ENCODE measurements around the gene TRPM3. TPM values are rescaled to one million over a fixed set of nuclear protein-coding genes. Genes with fewer than 3 reads are reported as not detected.

Gene TRPM3
- total RNA-seq, 1 experiment from 2014 or later: not detected

- BruUV-seq (replicated peaks): no TSS peak
- Mint-ChIP-seq H3K4me1 (ENCODE audit: low read depth, unreplicated experiment) (no peaks in the 10 kb centered on the region), H3K9me3 (ENCODE audit: low read depth, unreplicated experiment) (no peaks in the 10 kb centered on the region), H3K27ac (ENCODE audit: unreplicated experiment) (no peak overlapping the region), H3K27me3 (ENCODE audit: unreplicated experiment) (peaks cover 48% of the 10 kb centered on the region), H3K4me3 (ENCODE audit: low read depth, unreplicated experiment) (no peak overlapping the region), H3K36me3 (ENCODE audit: insufficient read depth, unreplicated experiment) (no peaks in the 10 kb centered on the region)
- TF ChIP-seq CTCF (IDR thresholded peaks at IDR 0.05; ENCODE audit: unreplicated experiment): no peak
- DNase-seq: no peak
- CTCF ChIA-PET: no interaction called here
- intact Hi-C loops (cut with micrococcal nuclease; ENCODE audit: unreplicated experiment): no loop called here
Observed at GRCh38 chr9:71076096-71076495, 45.3 kb downstream of the TRPM3 start.

GRCh38 chr9:71073494-71073893 lies 47.9 kb downstream of the TRPM3 start:
- H3K27ac Mint-ChIP-seq (ENCODE audit: unreplicated experiment): no peak overlapping the region
- CTCF ChIA-PET: no interaction called here

GRCh38 chr9:71072587-71072986 lies 48.8 kb downstream of the TRPM3 start:
- BruUV-seq (replicated peaks): no TSS peak
- CTCF ChIA-PET: no interaction called here
- Mint-ChIP-seq H3K27ac (ENCODE audit: unreplicated experiment) (no peak overlapping the region), H3K36me3 (ENCODE audit: insufficient read depth, unreplicated experiment) (no peaks in the 10 kb centered on the region), H3K27me3 (ENCODE audit: unreplicated experiment) (peaks cover 42% of the 10 kb centered on the region), H3K4me1 (ENCODE audit: low read depth, unreplicated experiment) (no peaks in the 10 kb centered on the region), H3K9me3 (ENCODE audit: low read depth, unreplicated experiment) (no peaks in the 10 kb centered on the region), H3K4me3 (ENCODE audit: low read depth, unreplicated experiment) (no peak overlapping the region)
- no peak for DNase-seq
- intact Hi-C loops (cut with micrococcal nuclease; ENCODE audit: unreplicated experiment): no loop called here
- no peak for TF ChIP-seq CTCF (IDR thresholded peaks at IDR 0.05; ENCODE audit: unreplicated experiment)

More at GRCh38 chr9:71073494-71073893, 47.9 kb downstream of the TRPM3 start:
- TF ChIP-seq CTCF (IDR thresholded peaks at IDR 0.05; ENCODE audit: unreplicated experiment): no peak
- Mint-ChIP-seq H3K9me3 (ENCODE audit: low read depth, unreplicated experiment) (no peaks in the 10 kb centered on the region), H3K36me3 (ENCODE audit: insufficient read depth, unreplicated experiment) (no peaks in the 10 kb centered on the region), H3K4me3 (ENCODE audit: low read depth, unreplicated experiment) (no peak overlapping the region), H3K27me3 (ENCODE audit: unreplicated experiment) (peaks cover 42% of the 10 kb centered on the region), H3K4me1 (ENCODE audit: low read depth, unreplicated experiment) (no peaks in the 10 kb centered on the region)
- no peak for DNase-seq
- intact Hi-C loops (cut with micrococcal nuclease; ENCODE audit: unreplicated experiment): no loop called here
- no TSS peak for BruUV-seq (replicated peaks)

- Mint-ChIP-seq H3K27ac (ENCODE audit: unreplicated experiment) (no peak overlapping the region), H3K4me1 (ENCODE audit: low read depth, unreplicated experiment) (no peaks in the 10 kb centered on the region), H3K36me3 (ENCODE audit: insufficient read depth, unreplicated experiment) (no peaks in the 10 kb centered on the region), H3K9me3 (ENCODE audit: low read depth, unreplicated experiment) (no peaks in the 10 kb centered on the region), H3K27me3 (ENCODE audit: unreplicated experiment) (peaks cover 43% of the 10 kb centered on the region), H3K4me3 (ENCODE audit: low read depth, unreplicated experiment) (no peak overlapping the region)
- CTCF ChIA-PET: no interaction called here
- TF ChIP-seq CTCF (IDR thresholded peaks at IDR 0.05; ENCODE audit: unreplicated experiment): no peak
- intact Hi-C loops (cut with micrococcal nuclease; ENCODE audit: unreplicated experiment): no loop called here
- no TSS peak for BruUV-seq (replicated peaks)
- no peak for DNase-seq
Observed at GRCh38 chr9:71071633-71072032, 49.8 kb downstream of the TRPM3 start.
